IMR-90 (cell line): ENCODE data around the gene TFIP11. TPM values are rescaled to one million over a fixed set of nuclear protein-coding genes. Genes with fewer than 3 reads are reported as not detected.

Experiments used
- ATAC-seq: fragments of 200-7000 bp; cut with Tn5 transposase; 2 replicates; pipeline ENCODE4 v1.9.1; 2020; ENCODE audit warnings: low read depth, mild to moderate bottlenecking, moderate library complexity
- BruUV-seq: library from RNA; stranded (reverse); fragments of 400-500 nt; replicated peaks from 2 replicates; lab custom pipeline; 2021; lab: Mats Ljungman, UMichigan
- CTCF ChIA-PET: fragments of 300-600 bp; formaldehyde crosslinking; extraction: SDS; loops from one replicate; lab custom pipeline; 2021; ENCODE audit warnings: antibody characterized with exemption; lab: Yijun Ruan, JAX
- POLR2A ChIA-PET: fragments of 300-600 bp; sonication (Branson Sonifier 250); formaldehyde crosslinking; loops from one replicate; lab custom pipeline; 2022; ENCODE audit warnings: antibody characterized with exemption; ENCODE audit not compliant: unreplicated experiment; lab: Charles Lee
- DNase-seq: peaks from one replicate; pipeline ENCODE4 v3.0.0; 2013
- H2AFZ ChIP-seq: replicated peaks from 2 replicates; pipeline ENCODE3; 2013; ENCODE audit warnings: low read length, mild to moderate bottlenecking; ENCODE audit not compliant: poor library complexity
- H2AK5ac ChIP-seq: 2 replicates; pipeline ENCODE4 v1.6.1; 2013; ENCODE audit warnings: low read depth, low read length, inconsistent platforms
- H2AK9ac ChIP-seq: replicated peaks from 2 replicates; pipeline ENCODE3; 2013; ENCODE audit warnings: mild to moderate bottlenecking, low read depth, low read length, moderate library complexity; ENCODE audit not compliant: poor library complexity
- H2BK120ac ChIP-seq: 2 replicates; pipeline ENCODE4 v1.6.1; 2013; ENCODE audit warnings: low read depth, low read length, inconsistent platforms
- H2BK15ac ChIP-seq: 3 replicates; pipeline ENCODE4 v1.6.1; 2013; ENCODE audit warnings: low read depth, low read length, inconsistent platforms
- H2BK20ac ChIP-seq: 2 replicates; pipeline ENCODE4 v1.6.1; 2013; ENCODE audit warnings: low read depth, mild to moderate bottlenecking, inconsistent platforms, low read length, moderate library complexity
- H2BK5ac ChIP-seq: 2 replicates; pipeline ENCODE4 v1.6.1; 2013; ENCODE audit warnings: mild to moderate bottlenecking, low read depth, low read length, inconsistent platforms; ENCODE audit not compliant: poor library complexity, severe bottlenecking
- H3K14ac ChIP-seq: replicated peaks from 2 replicates; pipeline ENCODE4 v1.6.1; 2013; ENCODE audit warnings: low read depth, low read length, inconsistent platforms
- H3K18ac ChIP-seq: 2 replicates; pipeline ENCODE4 v1.6.1; 2013; ENCODE audit warnings: low read depth, low read length, control low read depth
- H3K23ac ChIP-seq: 2 replicates; pipeline ENCODE4 v1.6.1; 2013; ENCODE audit warnings: low read depth, low read length, inconsistent platforms
- H3K27ac ChIP-seq: 2 replicates; pipeline ENCODE4 v1.5.1; 2013; ENCODE audit warnings: mild to moderate bottlenecking, control low read depth, low read length; ENCODE audit not compliant: insufficient read depth
- H3K27me3 ChIP-seq: 2 replicates; pipeline ENCODE4 v1.6.1; 2013; ENCODE audit warnings: low read length; ENCODE audit not compliant: control insufficient read depth, insufficient read depth
- H3K36me3 ChIP-seq: 2 replicates; pipeline ENCODE4 v1.6.1; 2013; ENCODE audit warnings: low read length, mixed read lengths; ENCODE audit not compliant: control insufficient read depth, insufficient read depth
- H3K4ac ChIP-seq: 2 replicates; pipeline ENCODE4 v1.6.1; 2013; ENCODE audit warnings: low read depth, low read length, inconsistent platforms
- H3K4me1 ChIP-seq: 2 replicates; pipeline ENCODE4 v1.6.1; 2013; ENCODE audit warnings: low read length, mixed read lengths; ENCODE audit not compliant: control insufficient read depth, insufficient read depth
- H3K4me2 ChIP-seq: 2 replicates; pipeline ENCODE4 v1.6.1; 2013; ENCODE audit warnings: low read depth, mild to moderate bottlenecking, control low read depth, low read length, moderate library complexity
- H3K4me3 ChIP-seq: 2 replicates; pipeline ENCODE4 v1.5.1; 2013; ENCODE audit warnings: low read depth, mild to moderate bottlenecking, control low read depth, low read length, moderate library complexity; ENCODE audit not compliant: insufficient read depth
- H3K56ac ChIP-seq: 2 replicates; pipeline ENCODE4 v1.6.1; 2013; ENCODE audit warnings: low read length, inconsistent platforms; ENCODE audit not compliant: insufficient read depth; ENCODE audit errors: extremely low read depth
- H3K79me1 ChIP-seq, 2 experiments: 2 replicates each; pipeline ENCODE4 v1.6.1; 2013; ENCODE audit warnings: low read length in 2 of 2, inconsistent platforms in 1 of 2, low read depth in 1 of 2
- H3K9ac ChIP-seq: 2 replicates; pipeline ENCODE4 v1.6.1; 2013; ENCODE audit warnings: low read depth, low read length, control low read depth
- H3K9me1 ChIP-seq: 2 replicates; pipeline ENCODE4 v1.6.1; 2013; ENCODE audit warnings: low read length, inconsistent platforms; ENCODE audit not compliant: insufficient read depth
- H3K9me3 ChIP-seq: 2 replicates; pipeline ENCODE4 v1.6.1; 2013; ENCODE audit warnings: low read length; ENCODE audit not compliant: control insufficient read depth, insufficient read depth
- H4K20me1 ChIP-seq: 2 replicates; pipeline ENCODE4 v1.6.1; 2013; ENCODE audit warnings: low read length, inconsistent platforms; ENCODE audit not compliant: insufficient read depth
- H4K5ac ChIP-seq: 2 replicates; pipeline ENCODE4 v1.6.1; 2013; ENCODE audit warnings: mild to moderate bottlenecking, low read depth, low read length, control low read depth
- H4K8ac ChIP-seq, 2 experiments: 2 replicates each; pipeline ENCODE4 v1.6.1; 2013; ENCODE audit warnings: low read depth in 2 of 2, low read length in 2 of 2, control low read depth in 1 of 2, inconsistent platforms in 1 of 2
- H4K91ac ChIP-seq: 2 replicates; pipeline ENCODE4 v1.6.1; 2013; ENCODE audit warnings: low read depth, low read length, inconsistent platforms; ENCODE audit not compliant: insufficient read depth
- CEBPB ChIP-seq: IDR thresholded peaks from 2 replicates; pipeline ENCODE4 v1.6.1; 2012; ENCODE audit warnings: low read depth, low read length, improper control_type of control experiment
- NFE2L2 ChIP-seq: fragments of 150-350 bp; IDR thresholded peaks from 2 replicates; pipeline ENCODE4 v1.6.1; 2016; ENCODE audit warnings: low read depth, mild to moderate bottlenecking, low read length
- POLR2A ChIP-seq: IDR thresholded peaks from 2 replicates; pipeline ENCODE4 v1.6.1; 2012; ENCODE audit warnings: mild to moderate bottlenecking, low read depth, low read length
- WGBS, 2 experiments: methylation state at CpG; one replicate each; pipeline versions ENCODE4 v1.1.5 to v1.1.7; 2013; ENCODE audit warnings: missing lambda C conversion rate in 2 of 2; ENCODE audit not compliant: insufficient read length in 1 of 2; ENCODE audit errors: extremely low coverage in 2 of 2; 5-methylcytosine and 5-hydroxymethylcytosine counted together
- dilution Hi-C: fragments of 300-500 bp; cut with HindIII; formaldehyde crosslinking; loops from one replicate; pipeline ENCODE4 v1.14.3; 2018; ENCODE audit warnings: low sequenced_read_pairs; ENCODE audit not compliant: unreplicated experiment
- in situ Hi-C: fragments of 300-500 bp; cut with MboI; formaldehyde crosslinking; loops from 3 replicates; pipeline ENCODE4 v1.14.3; 2019; ENCODE audit warnings: low sequenced_read_pairs, inconsistent platforms, mixed read lengths
- intact Hi-C: fragments of 100-400 bp; cut with micrococcal nuclease; formaldehyde crosslinking; loops from 2 replicates; pipeline ENCODE4 v1.10.0; 2022
- polyA plus RNA-seq, 3 experiments: library from polyadenylated mRNA; depleted of rRNA; stranded (reverse); fragments of >200 nt; gene quantifications; 2 replicates each; pipeline ENCODE4 v1.2.3, GENCODE V29; 2012; ENCODE audit warnings: low replicate concordance in 1 of 3
- total RNA-seq: library from RNA; depleted of rRNA; stranded (reverse); fragments of >200 nt; gene quantifications from 2 replicates; pipeline ENCODE4 v1.2.3, GENCODE V29; 2012
- TF ChIP-seq, protein P1 (sequence below): fragments of 150-350 bp; IDR thresholded peaks from 2 replicates; pipeline ENCODE4 v1.6.1; 2016; ENCODE audit warnings: low read depth, mild to moderate bottlenecking, low read length, moderate library complexity, borderline replicate concordance
- TF ChIP-seq, protein P2 (sequence below): conservative IDR thresholded peaks from 2 replicates; pipeline ENCODE4 v1.5.1; 2012; ENCODE audit warnings: mild to moderate bottlenecking, low read depth, low read length, improper control_type of control experiment
- TF ChIP-seq, protein P3 (sequence below): fragments of 150-350 bp; IDR thresholded peaks from 2 replicates; pipeline ENCODE4 v1.6.1; 2017; ENCODE audit warnings: mild to moderate bottlenecking, antibody characterized with exemption, low read length, low read depth

TFIP11 gene
- total and polyA plus RNA-seq, 2 of the 4 experiments (the other 2 are of a cell fraction): 22.5 to 43.2 TPM

DNA sequence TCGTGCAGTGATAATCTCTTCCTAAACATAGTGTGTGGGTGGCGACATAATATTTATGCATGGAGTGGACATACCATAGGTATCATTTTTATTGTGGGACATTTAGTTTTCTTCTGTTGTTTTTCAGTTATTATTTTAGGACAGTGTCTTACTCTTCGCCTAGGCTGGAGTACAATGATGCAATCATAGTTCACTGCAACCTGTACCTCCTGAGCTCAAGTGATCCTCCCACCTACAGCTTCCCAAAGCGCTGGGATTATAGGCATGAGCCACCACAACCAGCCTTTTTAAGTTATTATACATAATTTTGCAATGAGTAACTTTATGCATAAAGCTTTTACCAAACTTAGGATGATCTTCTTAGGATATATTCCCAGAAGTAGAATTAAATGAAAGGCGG is 25.9 kb downstream of the TFIP11 start:
- H3K27ac ChIP-seq: no peak overlapping the region
- DNase-seq: no peak
- no peak overlapping the region for H3K23ac ChIP-seq
- no peak overlapping the region for H3K4me2 ChIP-seq
- no peak overlapping the region for H2BK15ac ChIP-seq
- H3K36me3 ChIP-seq: peaks cover 27% of the 10 kb centered on the region
- no peak overlapping the region for H2BK120ac ChIP-seq
- no peak overlapping the region for H3K56ac ChIP-seq
- H3K27me3 ChIP-seq: no peaks in the 10 kb centered on the region
- no peak overlapping the region for H2BK20ac ChIP-seq
- H4K5ac ChIP-seq: no peak overlapping the region
- no TSS peak for BruUV-seq
- intact Hi-C loops: no loop called here
- no peak overlapping the region for H3K18ac ChIP-seq
- no peak overlapping the region for H2AK9ac ChIP-seq
- WGBS, 2 experiments: no CpG with 5 or more reads among the region's 5 CpGs
- no peak overlapping the region for H2AK5ac ChIP-seq
- ChIA-PET POLR2A (no interaction called here), CTCF (no interaction called here)
- H4K91ac ChIP-seq: no peak overlapping the region
- TF ChIP-seq POLR2A (no peak), NFE2L2 (no peak), CEBPB (peak; percentile 52)
- TF ChIP-seq, protein P1, sequence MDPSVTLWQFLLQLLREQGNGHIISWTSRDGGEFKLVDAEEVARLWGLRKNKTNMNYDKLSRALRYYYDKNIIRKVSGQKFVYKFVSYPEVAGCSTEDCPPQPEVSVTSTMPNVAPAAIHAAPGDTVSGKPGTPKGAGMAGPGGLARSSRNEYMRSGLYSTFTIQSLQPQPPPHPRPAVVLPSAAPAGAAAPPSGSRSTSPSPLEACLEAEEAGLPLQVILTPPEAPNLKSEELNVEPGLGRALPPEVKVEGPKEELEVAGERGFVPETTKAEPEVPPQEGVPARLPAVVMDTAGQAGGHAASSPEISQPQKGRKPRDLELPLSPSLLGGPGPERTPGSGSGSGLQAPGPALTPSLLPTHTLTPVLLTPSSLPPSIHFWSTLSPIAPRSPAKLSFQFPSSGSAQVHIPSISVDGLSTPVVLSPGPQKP: no peak
- TF ChIP-seq, protein P2, sequence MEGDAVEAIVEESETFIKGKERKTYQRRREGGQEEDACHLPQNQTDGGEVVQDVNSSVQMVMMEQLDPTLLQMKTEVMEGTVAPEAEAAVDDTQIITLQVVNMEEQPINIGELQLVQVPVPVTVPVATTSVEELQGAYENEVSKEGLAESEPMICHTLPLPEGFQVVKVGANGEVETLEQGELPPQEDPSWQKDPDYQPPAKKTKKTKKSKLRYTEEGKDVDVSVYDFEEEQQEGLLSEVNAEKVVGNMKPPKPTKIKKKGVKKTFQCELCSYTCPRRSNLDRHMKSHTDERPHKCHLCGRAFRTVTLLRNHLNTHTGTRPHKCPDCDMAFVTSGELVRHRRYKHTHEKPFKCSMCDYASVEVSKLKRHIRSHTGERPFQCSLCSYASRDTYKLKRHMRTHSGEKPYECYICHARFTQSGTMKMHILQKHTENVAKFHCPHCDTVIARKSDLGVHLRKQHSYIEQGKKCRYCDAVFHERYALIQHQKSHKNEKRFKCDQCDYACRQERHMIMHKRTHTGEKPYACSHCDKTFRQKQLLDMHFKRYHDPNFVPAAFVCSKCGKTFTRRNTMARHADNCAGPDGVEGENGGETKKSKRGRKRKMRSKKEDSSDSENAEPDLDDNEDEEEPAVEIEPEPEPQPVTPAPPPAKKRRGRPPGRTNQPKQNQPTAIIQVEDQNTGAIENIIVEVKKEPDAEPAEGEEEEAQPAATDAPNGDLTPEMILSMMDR: no peak
- TF ChIP-seq, protein P3, sequence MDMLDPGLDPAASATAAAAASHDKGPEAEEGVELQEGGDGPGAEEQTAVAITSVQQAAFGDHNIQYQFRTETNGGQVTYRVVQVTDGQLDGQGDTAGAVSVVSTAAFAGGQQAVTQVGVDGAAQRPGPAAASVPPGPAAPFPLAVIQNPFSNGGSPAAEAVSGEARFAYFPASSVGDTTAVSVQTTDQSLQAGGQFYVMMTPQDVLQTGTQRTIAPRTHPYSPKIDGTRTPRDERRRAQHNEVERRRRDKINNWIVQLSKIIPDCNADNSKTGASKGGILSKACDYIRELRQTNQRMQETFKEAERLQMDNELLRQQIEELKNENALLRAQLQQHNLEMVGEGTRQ: no peak
- H3K4me1 ChIP-seq: peaks cover 6% of the 10 kb centered on the region
- no peak overlapping the region for H3K14ac ChIP-seq
- dilution Hi-C loops: no loop called here
- H4K20me1 ChIP-seq: no peaks in the 10 kb centered on the region; the same call in 1 of the 2 replicates
- H2AFZ ChIP-seq: no peak overlapping the region
- no peaks in the 10 kb centered on the region for H3K9me3 ChIP-seq
- H3K4ac ChIP-seq: no peak overlapping the region
- no peak overlapping the region for H2BK5ac ChIP-seq
- ATAC-seq: no peak
- H3K79me1 ChIP-seq: peaks cover 26 to 48% of the 10 kb centered on the region in 2 experiments
- H3K9ac ChIP-seq: no peak overlapping the region
- H3K4me3 ChIP-seq: no peak overlapping the region
- in situ Hi-C loops: no loop called here
- H3K9me1 ChIP-seq: no peaks in the 10 kb centered on the region
- no peak overlapping the region for H4K8ac ChIP-seq
